Gastrocnemius medialis (tissue), 4 donors: ENCODE data around the gene DHFR. TPM values are rescaled to one million over a fixed set of nuclear protein-coding genes. Genes with fewer than 3 reads are reported as not detected.
"Not testable (repeated sequence)": the region's sequence is repeated elsewhere in the genome, so short reads cannot be mapped to it uniquely, and the experiment has no call there.

Source experiments
- ATAC-seq, 2 donors: fragments of 150-250 bp; one replicate each; pipeline ENCODE4 v1.9.1; 2016
- DNase-seq, 2 donors: peaks; one replicate each; pipeline ENCODE4 v3.0.0-alpha.2; 2019
- H3K27ac ChIP-seq, 4 donors: fragments of 200-600 bp; sonication (generic); 1 replicate in 1 of 4; 2 replicates in 3 of 4; pipeline ENCODE4 v1.5.1; 2016 to 2018; ENCODE audit warnings: mild to moderate bottlenecking in 2 of 4, moderate library complexity in 1 of 4
- H3K27me3 ChIP-seq, 3 donors: fragments of 200-600 bp; sonication (generic) in 2 of 3; 1 replicate in 1 of 3; 2 replicates in 2 of 3; pipeline versions ENCODE4 v1.5.1 to v1.6.0; 2016 to 2019; ENCODE audit warnings: mild to moderate bottlenecking in 1 of 3, moderate library complexity in 1 of 3
- H3K36me3 ChIP-seq, 2 donors: fragments of 200-600 bp; sonication (generic) in 1 of 2; one replicate each; pipeline ENCODE4 v1.5.1; 2017 to 2018
- H3K4me1 ChIP-seq, 2 donors: fragments of 200-600 bp; sonication (generic) in 1 of 2; one replicate each; pipeline ENCODE4 v1.5.1; 2016 to 2017; ENCODE audit warnings: mild to moderate bottlenecking in 2 of 2
- H3K4me3 ChIP-seq, 4 donors: fragments of 200-600 bp; sonication (generic) in 3 of 4; 1 replicate in 1 of 4; 2 replicates in 3 of 4; pipeline ENCODE4 v1.5.1; 2016 to 2019; ENCODE audit warnings: mild to moderate bottlenecking in 2 of 4
- H3K9me3 ChIP-seq, 3 donors: fragments of 200-600 bp; sonication (generic) in 2 of 3; 1 replicate in 1 of 3; 2 replicates in 2 of 3; pipeline ENCODE4 v1.5.1; 2016 to 2019
- POLR2A ChIP-seq, 2 donors: fragments of 450-650 bp; IDR thresholded peaks; one replicate each; pipeline ENCODE4 v1.6.1; 2017; ENCODE audit warnings: antibody characterized with exemption in 2 of 2, mild to moderate bottlenecking in 2 of 2, moderate library complexity in 2 of 2
- in situ Hi-C, 4 donors: fragments of 200-750 bp; cut with MboI; loops; one replicate each; pipeline versions ENCODE4 v1.15.0 to v1.8.0; 2017; ENCODE audit warnings: low sequenced_read_pairs in 4 of 4
- intact Hi-C: fragments of 100-400 bp; cut with DNase I; formaldehyde crosslinking; loops from one replicate; pipeline ENCODE4 v1.15.1; 2023; ENCODE audit warnings: low total_unique reads
- total RNA-seq, 4 donors: library from RNA; depleted of rRNA; stranded (reverse); fragments of >200 nt; gene quantifications; one replicate each; pipeline versions ENCODE4 v1.1.0 to v1.2.3, GENCODE V29; 2016
- TF ChIP-seq, protein P1 (sequence below), 5 experiments: fragments of 450-650 bp in 3 of 5; fragments of 200-600 bp in 2 of 5; sonication (generic) in 2 of 5; IDR thresholded peaks in 4 of 5; conservative IDR thresholded peaks in 1 of 5; 1 replicate in 4 of 5; 2 replicates in 1 of 5; pipeline ENCODE4 v1.5.1; 2016 to 2019; ENCODE audit warnings: antibody characterized with exemption in 5 of 5, mild to moderate bottlenecking in 3 of 5, moderate library complexity in 3 of 5

Gene DHFR
- total RNA-seq, 4 donors from 2014 or later: 2.2 to 5.3 (median 3.7) TPM

DNA sequence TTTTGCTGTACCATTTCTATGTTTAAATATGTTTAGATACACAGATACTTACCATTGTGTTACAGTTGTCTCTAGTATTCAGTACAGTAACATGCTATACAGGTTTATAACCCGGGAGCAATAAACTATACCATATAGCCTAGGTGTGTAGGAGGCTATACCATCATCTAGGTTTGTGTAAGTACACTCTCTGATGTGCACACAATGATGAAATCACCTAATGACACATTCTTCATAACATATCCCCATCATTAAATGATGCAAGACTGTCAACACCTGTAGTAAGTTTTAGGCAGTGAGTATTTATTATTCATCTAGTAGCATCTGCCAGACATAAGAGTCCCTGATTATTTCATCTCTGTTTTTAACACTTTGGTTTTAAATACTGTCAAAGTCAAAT, 7.3 kb upstream of the DHFR start:
- in situ Hi-C loops (loop anchor here in 2 of 4 donors (25.0 kb wide), 2 partner anchors 175 to 575 kb away; partner anchors contain the start of gene FAM151B (in 1 of the 2)), intact Hi-C loops (no loop called here)
- H3K27ac ChIP-seq: no peak overlapping the region
- no peak for ATAC-seq
- H3K9me3 ChIP-seq: no peaks in the 10 kb centered on the region
- no peaks in the 10 kb centered on the region for H3K4me1 ChIP-seq
- H3K27me3 ChIP-seq: no peaks in the 10 kb centered on the region
- H3K36me3 ChIP-seq: peaks cover 0 to 60% of the 10 kb centered on the region in 2 donors
- no peak for DNase-seq
- TF ChIP-seq, protein P1, sequence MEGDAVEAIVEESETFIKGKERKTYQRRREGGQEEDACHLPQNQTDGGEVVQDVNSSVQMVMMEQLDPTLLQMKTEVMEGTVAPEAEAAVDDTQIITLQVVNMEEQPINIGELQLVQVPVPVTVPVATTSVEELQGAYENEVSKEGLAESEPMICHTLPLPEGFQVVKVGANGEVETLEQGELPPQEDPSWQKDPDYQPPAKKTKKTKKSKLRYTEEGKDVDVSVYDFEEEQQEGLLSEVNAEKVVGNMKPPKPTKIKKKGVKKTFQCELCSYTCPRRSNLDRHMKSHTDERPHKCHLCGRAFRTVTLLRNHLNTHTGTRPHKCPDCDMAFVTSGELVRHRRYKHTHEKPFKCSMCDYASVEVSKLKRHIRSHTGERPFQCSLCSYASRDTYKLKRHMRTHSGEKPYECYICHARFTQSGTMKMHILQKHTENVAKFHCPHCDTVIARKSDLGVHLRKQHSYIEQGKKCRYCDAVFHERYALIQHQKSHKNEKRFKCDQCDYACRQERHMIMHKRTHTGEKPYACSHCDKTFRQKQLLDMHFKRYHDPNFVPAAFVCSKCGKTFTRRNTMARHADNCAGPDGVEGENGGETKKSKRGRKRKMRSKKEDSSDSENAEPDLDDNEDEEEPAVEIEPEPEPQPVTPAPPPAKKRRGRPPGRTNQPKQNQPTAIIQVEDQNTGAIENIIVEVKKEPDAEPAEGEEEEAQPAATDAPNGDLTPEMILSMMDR (IDR thresholded peaks at IDR 0.05 in 4 of 5, conservative IDR thresholded peaks at IDR 0.05 in 1 of 5): no peak
- TF ChIP-seq POLR2A (IDR thresholded peaks at IDR 0.05): no peak
- no peak overlapping the region for H3K4me3 ChIP-seq

DNA sequence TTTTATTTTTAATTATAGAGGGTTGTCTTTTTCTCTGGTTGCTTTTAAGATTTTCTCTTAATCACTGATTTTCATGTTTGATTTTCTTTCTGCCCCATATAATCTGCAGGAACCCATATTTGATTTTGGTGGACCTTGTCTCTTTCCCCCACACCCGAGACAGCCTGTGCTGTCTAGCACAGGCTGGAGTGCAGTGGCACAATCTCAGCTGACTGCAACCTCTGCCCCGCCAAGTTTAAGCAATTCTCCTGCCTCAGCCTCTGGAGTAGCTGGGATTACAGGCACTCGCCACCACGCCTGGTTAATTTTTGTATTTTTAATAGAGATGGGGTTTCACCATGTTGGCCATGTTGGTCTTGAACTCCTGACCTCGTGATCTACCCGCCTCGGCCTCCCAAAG, 5.9 kb upstream of the DHFR start:
- H3K27ac ChIP-seq, intact Hi-C loops, H3K27me3 ChIP-seq, H3K9me3 ChIP-seq, H3K4me3 ChIP-seq, H3K4me1 ChIP-seq, ATAC-seq, DNase-seq: not testable (repeated sequence)
- peaks cover 0 to 58% of the 10 kb centered on the region in 2 donors for H3K36me3 ChIP-seq
- in situ Hi-C loops: loop anchor here in 2 of 4 donors (25.0 kb wide), 2 partner anchors 173 to 573 kb away; partner anchors contain the start of gene FAM151B (in 1 of the 2)

DNA sequence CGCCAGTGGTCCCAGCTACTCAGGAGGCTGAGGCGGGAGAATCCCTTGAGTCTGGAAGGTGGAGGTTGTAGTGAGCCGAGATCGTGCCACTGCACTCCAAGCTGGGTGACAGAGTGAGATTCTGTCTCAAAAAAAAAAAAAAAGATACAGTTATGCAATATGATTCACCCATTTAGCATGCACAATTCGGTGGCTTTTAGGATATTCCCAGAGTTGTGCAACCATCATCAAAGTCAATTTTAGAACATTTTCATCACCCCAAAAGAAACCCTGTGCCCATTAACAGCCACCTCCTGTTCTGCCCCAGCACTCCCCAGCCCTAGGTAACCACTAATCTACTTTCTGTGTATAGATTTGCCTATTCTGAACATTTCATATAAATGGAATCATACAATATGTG, 4.3 kb upstream of the DHFR start:
- intact Hi-C loops (loop anchor here (5.0 kb wide), 1 partner anchor 172 kb away; the partner anchor contains the start of gene FAM151B), in situ Hi-C loops (loop anchor here in 2 of 4 donors (25.0 kb wide), 2 partner anchors 172 to 572 kb away; partner anchors contain the start of gene FAM151B (in 1 of the 2))
- Histone ChIP-seq H3K9me3 (no peaks in the 10 kb centered on the region), H3K27me3 (no peaks in the 10 kb centered on the region), H3K27ac (no peak overlapping the region), H3K36me3 (peaks cover 0 to 44% of the 10 kb centered on the region in 2 donors), H3K4me1 (peaks cover 9% of the 10 kb centered on the region in 2 donors), H3K4me3 (no peak overlapping the region)
- no peak for DNase-seq
- ATAC-seq: no peak
- TF ChIP-seq, protein P1 (IDR thresholded peaks at IDR 0.05 in 4 of 5, conservative IDR thresholded peaks at IDR 0.05 in 1 of 5): no peak
- TF ChIP-seq POLR2A (IDR thresholded peaks at IDR 0.05): no peak

DNA sequence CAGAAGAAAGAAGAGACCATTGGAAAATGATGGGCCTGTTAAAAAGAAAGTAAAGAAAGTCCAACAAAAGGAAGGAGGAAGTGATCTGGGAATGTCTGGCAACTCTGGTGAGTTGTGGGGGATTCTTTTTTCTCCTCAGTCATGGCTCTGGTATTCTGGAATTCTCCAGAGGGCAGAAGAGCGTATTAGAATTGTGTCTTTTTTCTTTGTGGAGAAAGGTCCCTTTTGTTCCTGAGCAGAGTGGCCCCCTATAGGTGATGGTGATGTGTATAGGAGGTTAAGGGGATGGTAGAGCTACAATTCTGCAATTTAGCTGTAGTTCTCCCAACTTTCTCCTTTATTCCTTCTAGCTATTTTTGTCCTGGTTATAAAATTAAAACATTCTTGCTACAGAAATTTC, 1.6 kb upstream of the DHFR start:
- H3K27ac ChIP-seq: no peak overlapping the region
- no peak for ATAC-seq
- in situ Hi-C loops (loop anchor here in 2 of 4 donors (25.0 kb wide), 2 partner anchors 169 to 569 kb away; partner anchors contain the start of gene FAM151B (in 1 of the 2)), intact Hi-C loops (loop anchor here (5.0 kb wide), 1 partner anchor 169 kb away; the partner anchor contains the start of gene FAM151B)
- H3K36me3 ChIP-seq: peaks cover 0 to 40% of the 10 kb centered on the region in 2 donors
- H3K4me3 ChIP-seq: no peak overlapping the region
- H3K27me3 ChIP-seq: no peaks in the 10 kb centered on the region
- no peak for DNase-seq
- no peak for TF ChIP-seq POLR2A (IDR thresholded peaks at IDR 0.05)
- TF ChIP-seq, protein P1 (IDR thresholded peaks at IDR 0.05 in 4 of 5, conservative IDR thresholded peaks at IDR 0.05 in 1 of 5): no peak
- no peaks in the 10 kb centered on the region for H3K9me3 ChIP-seq
- H3K4me1 ChIP-seq: peaks cover 16 to 19% of the 10 kb centered on the region in 2 donors

DNA sequence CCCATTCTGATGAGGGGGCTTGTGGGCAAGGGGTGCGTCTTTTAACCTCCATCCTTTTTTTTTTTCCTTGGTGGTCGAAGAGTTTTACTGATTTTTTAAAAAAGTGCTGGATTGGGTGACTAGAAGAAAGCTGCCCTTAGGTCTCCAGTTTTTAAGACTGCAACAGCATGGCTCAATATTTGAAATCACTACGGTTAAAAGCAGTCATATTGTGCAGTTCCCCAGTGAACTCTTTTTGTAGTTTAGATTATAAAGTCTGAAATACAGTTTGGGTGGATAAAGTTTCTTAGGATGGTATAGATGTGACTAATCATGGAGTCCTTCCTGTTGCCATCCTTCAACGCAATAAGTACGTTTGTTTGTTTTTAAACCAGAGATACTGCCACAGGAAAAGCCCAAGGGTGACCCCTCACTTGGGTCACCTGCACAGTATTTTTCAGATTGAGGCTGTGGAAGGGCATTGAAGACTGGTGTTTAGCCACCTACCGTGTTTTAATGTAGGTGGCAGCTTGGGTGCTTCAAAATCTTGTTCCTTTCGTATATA, 520 bp upstream of the DHFR start:
- Histone ChIP-seq H3K27ac (peak overlapping the region; percentile 79 to 97 (median 92)), H3K27me3 (no peaks in the 10 kb centered on the region), H3K4me1 (peaks cover 16 to 19% of the 10 kb centered on the region in 2 donors), H3K9me3 (no peaks in the 10 kb centered on the region), H3K36me3 (peaks cover 0 to 40% of the 10 kb centered on the region in 2 donors), H3K4me3 (peak overlapping the region; percentile 62 to 95 (median 84))
- DNase-seq (no peak), ATAC-seq (no peak)
- in situ Hi-C loops: loop anchor here in 2 of 4 donors (25.0 kb wide), 2 partner anchors 168 to 568 kb away; partner anchors contain the start of gene FAM151B (in 1 of the 2)
- intact Hi-C loops: loop anchor here (2.0 to 5.0 kb wide), 2 partner anchors 168 to 249 kb away; partner anchors contain the start of gene FAM151B
- no peak for TF ChIP-seq POLR2A (IDR thresholded peaks at IDR 0.05)
- TF ChIP-seq, protein P1 (IDR thresholded peaks at IDR 0.05 in 4 of 5, conservative IDR thresholded peaks at IDR 0.05 in 1 of 5): no peak
